Mesodermal cell (in vitro differentiated cells): Measurements from ENCODE around the gene CRHBP.

Source experiments
- H3K27ac ChIP-seq: 2 replicates; pipeline ENCODE4 v1.7.0; 2013; ENCODE audit warnings: mild to moderate bottlenecking, low read depth, low read length, moderate library complexity; ENCODE audit not compliant: severe bottlenecking
- H3K36me3 ChIP-seq: 2 replicates; pipeline ENCODE4 v1.7.1; 2013; ENCODE audit warnings: mild to moderate bottlenecking, low read length, moderate library complexity; ENCODE audit not compliant: control insufficient read depth, insufficient read depth
- H3K4me1 ChIP-seq: one replicate; pipeline ENCODE4 v1.7.1; 2013; ENCODE audit warnings: mild to moderate bottlenecking, low read length; ENCODE audit not compliant: insufficient read depth, control insufficient read depth, poor library complexity, severe bottlenecking
- H3K4me3 ChIP-seq: 2 replicates; pipeline ENCODE4 v1.7.0; 2013; ENCODE audit warnings: low read length, control low read depth, mild to moderate bottlenecking; ENCODE audit not compliant: insufficient read depth, poor library complexity, severe bottlenecking; ENCODE audit errors: extremely low read depth
- H3K9me3 ChIP-seq: 2 replicates; pipeline ENCODE4 v1.7.1; 2013; ENCODE audit warnings: mild to moderate bottlenecking, low read length, moderate library complexity; ENCODE audit not compliant: control insufficient read depth
- WGBS, 2 experiments: methylation state at CpG; one replicate each; pipeline ENCODE4 v1.1.5; 2013; ENCODE audit warnings: missing lambda C conversion rate in 2 of 2; ENCODE audit not compliant: insufficient coverage in 2 of 2; 5-methylcytosine and 5-hydroxymethylcytosine counted together

Gene CRHBP

GRCh38 chr5:76958991-76959767 is 6.3 kb downstream of the CRHBP start:
- Histone ChIP-seq H3K4me1 (peaks cover 24% of the 10 kb centered on the region), H3K9me3 (no peaks in the 10 kb centered on the region), H3K36me3 (no peaks in the 10 kb centered on the region), H3K27ac (peak overlapping the region; percentile 56), H3K4me3 (no peak overlapping the region)
- WGBS, 2 experiments = 80 to 91% methylated on average over 1 of the region's 5 CpGs

- H3K36me3 ChIP-seq = no peaks in the 10 kb centered on the region
- WGBS, 2 experiments = 91 to 100% methylated on average over 2 to 3 of the region's 3 CpGs
- H3K9me3 ChIP-seq = no peaks in the 10 kb centered on the region
- no peak overlapping the region for H3K27ac ChIP-seq
- H3K4me3 ChIP-seq = no peak overlapping the region
- H3K4me1 ChIP-seq = peaks cover 24% of the 10 kb centered on the region
Observed at GRCh38 chr5:76960004-76960625, 7.3 kb downstream of the CRHBP start.

GRCh38 chr5:76964060-76964459 is 11.2 kb downstream of the CRHBP start:
- Histone ChIP-seq H3K4me3 (no peak overlapping the region), H3K27ac (no peak overlapping the region), H3K36me3 (no peaks in the 10 kb centered on the region), H3K4me1 (peaks cover 12% of the 10 kb centered on the region), H3K9me3 (no peaks in the 10 kb centered on the region)
- WGBS, 2 experiments = 73 to 83% methylated on average over 1 of the region's 2 CpGs

DNA sequence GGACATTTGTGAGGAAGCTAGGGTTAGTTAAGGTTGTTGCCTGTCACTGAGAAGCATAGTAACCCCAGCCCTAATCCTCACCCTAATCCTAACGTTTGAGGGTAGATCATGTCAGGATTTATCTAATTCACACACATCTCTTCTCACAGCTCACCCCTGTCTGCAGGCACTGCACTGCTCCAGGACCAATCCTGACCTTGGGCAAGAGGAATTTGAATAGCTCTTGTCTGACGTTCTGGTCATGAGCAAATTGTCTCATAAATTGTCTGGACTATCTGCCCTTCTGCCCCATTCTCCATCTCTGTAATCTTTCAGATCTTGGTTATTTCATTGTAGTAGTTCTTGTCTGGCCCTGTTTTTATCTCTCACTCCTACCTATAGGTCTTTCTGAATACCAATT is 18.7 kb downstream of the CRHBP start:
- H3K4me3 ChIP-seq = no peak overlapping the region
- H3K9me3 ChIP-seq = no peaks in the 10 kb centered on the region
- no peaks in the 10 kb centered on the region for H3K4me1 ChIP-seq
- 100% methylated on average over 1 of the region's 2 CpGs for WGBS, 2 experiments
- no peaks in the 10 kb centered on the region for H3K36me3 ChIP-seq
- peak overlapping the region; percentile 10 for H3K27ac ChIP-seq

DNA sequence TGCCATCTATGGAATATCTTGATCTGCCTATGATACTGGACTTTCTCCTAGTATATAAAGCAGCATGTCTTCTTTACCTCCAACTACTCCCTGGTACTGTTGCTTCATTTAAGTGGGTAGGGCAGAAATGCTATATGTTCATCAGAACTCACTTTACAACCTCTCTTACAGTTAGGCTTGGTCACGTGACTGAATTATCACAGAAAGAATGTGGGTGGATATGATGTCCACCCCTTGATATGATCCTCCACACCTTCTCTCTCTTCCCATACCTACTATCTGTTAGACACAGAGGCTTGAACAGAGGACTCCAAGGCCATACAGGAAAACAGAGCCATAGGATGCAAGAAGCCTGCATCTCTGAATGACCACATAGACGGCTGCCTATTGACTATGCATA is 19.8 kb downstream of the CRHBP start:
- H3K36me3 ChIP-seq = no peaks in the 10 kb centered on the region
- H3K9me3 ChIP-seq = no peaks in the 10 kb centered on the region
- H3K4me3 ChIP-seq = no peak overlapping the region
- no CpG with 5 or more reads among the region's 2 CpGs for WGBS, 2 experiments
- H3K4me1 ChIP-seq = no peaks in the 10 kb centered on the region
- H3K27ac ChIP-seq = no peak overlapping the region

- no peak overlapping the region for H3K27ac ChIP-seq
- no peaks in the 10 kb centered on the region for H3K36me3 ChIP-seq
- H3K9me3 ChIP-seq = no peaks in the 10 kb centered on the region
- H3K4me3 ChIP-seq = no peak overlapping the region
- H3K4me1 ChIP-seq = no peaks in the 10 kb centered on the region
- 100% methylated on average over 1 of the region's 2 CpGs; no CpG with 5 or more reads in 1 of the 2 experiments for WGBS, 2 experiments
Observed at GRCh38 chr5:76974785-76975184, 21.9 kb downstream of the CRHBP start.

- no peak overlapping the region for H3K4me3 ChIP-seq
- H3K36me3 ChIP-seq = no peaks in the 10 kb centered on the region
Observed at GRCh38 chr5:76978869-76979268, 26.0 kb downstream of the CRHBP start.

DNA sequence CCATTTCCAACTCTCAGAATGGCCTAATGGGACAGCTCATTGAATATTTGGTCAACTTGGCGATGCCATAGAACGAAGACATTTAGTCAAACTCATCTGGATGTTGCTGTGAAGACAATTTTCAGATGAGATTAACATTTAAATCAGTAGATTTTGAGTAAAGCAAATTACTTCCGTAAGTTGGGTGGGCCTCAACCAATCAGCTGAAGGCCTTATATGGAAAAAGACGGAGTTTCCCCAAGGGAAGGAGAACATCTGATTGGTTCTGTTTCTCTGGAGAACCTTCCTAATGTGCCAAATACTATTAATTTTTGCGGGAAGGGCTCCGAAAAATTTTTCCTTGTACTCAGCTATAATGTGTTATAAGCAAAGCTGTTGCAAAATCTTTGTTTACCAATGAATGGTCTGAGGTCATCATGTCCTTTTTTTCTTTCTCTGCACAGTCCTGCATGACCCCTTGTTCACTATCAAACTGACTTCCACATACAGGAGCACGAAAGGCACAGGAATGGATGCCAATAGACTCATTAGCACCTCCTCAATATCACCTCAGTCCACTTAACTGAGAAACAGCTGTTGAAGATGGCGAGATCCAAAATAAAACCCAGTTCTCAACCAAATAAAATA is 27.8 kb downstream of the CRHBP start:
- H3K36me3 ChIP-seq = no peaks in the 10 kb centered on the region
- no peak overlapping the region for H3K4me3 ChIP-seq
- H3K27ac ChIP-seq = no peak overlapping the region
- no peaks in the 10 kb centered on the region for H3K9me3 ChIP-seq
- 80 to 100% methylated on average over 3 to 4 of the region's 8 CpGs for WGBS, 2 experiments
- H3K4me1 ChIP-seq = no peaks in the 10 kb centered on the region

More at GRCh38 chr5:76978869-76979268, 26.0 kb downstream of the CRHBP start:
- WGBS, 2 experiments = 67 to 100% methylated on average over 1 of the region's 2 CpGs
- no peaks in the 10 kb centered on the region for H3K9me3 ChIP-seq
- H3K27ac ChIP-seq = no peak overlapping the region
- H3K4me1 ChIP-seq = no peaks in the 10 kb centered on the region

- 100% methylated on average over 1 of the region's 2 CpGs; no CpG with 5 or more reads in 1 of the 2 experiments for WGBS, 2 experiments
- Histone ChIP-seq H3K9me3 (no peaks in the 10 kb centered on the region), H3K4me3 (no peak overlapping the region), H3K36me3 (no peaks in the 10 kb centered on the region), H3K27ac (no peak overlapping the region), H3K4me1 (no peaks in the 10 kb centered on the region)
Observed at GRCh38 chr5:76982450-76982849, 29.6 kb downstream of the CRHBP start.

DNA sequence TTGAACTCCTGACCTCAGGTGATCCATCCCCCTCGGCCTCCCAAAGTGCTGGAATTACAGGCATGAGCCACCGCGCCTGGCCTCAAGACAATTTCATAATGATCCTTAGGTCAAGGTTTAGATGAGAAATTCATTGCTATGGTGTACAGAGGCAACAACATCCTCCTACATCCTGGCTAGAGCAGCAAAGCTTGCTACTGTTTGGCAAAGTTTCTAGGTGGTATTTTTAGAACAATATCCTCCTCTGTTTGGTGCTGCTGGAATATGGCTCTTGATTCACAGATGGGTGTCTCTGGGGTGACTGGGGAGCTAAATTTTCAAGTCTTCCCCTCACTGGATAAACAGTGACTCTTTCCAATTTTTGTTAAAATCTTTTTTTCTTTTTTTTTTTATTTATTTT is 30.6 kb downstream of the CRHBP start:
- H3K9me3 ChIP-seq = no peaks in the 10 kb centered on the region
- H3K4me3 ChIP-seq = no peak overlapping the region
- H3K4me1 ChIP-seq = no peaks in the 10 kb centered on the region
- WGBS, 2 experiments = 83% methylated on average over 1 of the region's 3 CpGs; no CpG with 5 or more reads in 1 of the 2 experiments
- H3K27ac ChIP-seq = no peak overlapping the region
- H3K36me3 ChIP-seq = no peaks in the 10 kb centered on the region
